IPS-15b (cell line): ENCODE data around the gene TCN1.
"Not testable (repeated sequence)": the region's sequence is repeated elsewhere in the genome, so short reads cannot be mapped to it uniquely, and the experiment has no call there.

ENCODE experiments used
- H3K27me3 ChIP-seq: one replicate; pipeline ENCODE4 v1.6.1; 2013; ENCODE audit warnings: low read length; ENCODE audit not compliant: control insufficient read depth, insufficient read depth
- H3K36me3 ChIP-seq: one replicate; pipeline ENCODE4 v1.6.1; 2013; ENCODE audit warnings: low read length; ENCODE audit not compliant: control insufficient read depth, insufficient read depth
- H3K4me1 ChIP-seq: one replicate; pipeline ENCODE4 v1.6.1; 2013; ENCODE audit warnings: mild to moderate bottlenecking, low read length; ENCODE audit not compliant: control insufficient read depth, insufficient read depth
- H3K4me3 ChIP-seq: one replicate; pipeline ENCODE4 v1.5.1; 2013; ENCODE audit warnings: low read depth, low read length
- H3K9ac ChIP-seq: one replicate; pipeline ENCODE4 v1.6.1; 2013; ENCODE audit warnings: low read depth, mild to moderate bottlenecking, low read length
- H3K9me3 ChIP-seq: one replicate; pipeline ENCODE4 v1.6.1; 2013; ENCODE audit warnings: mild to moderate bottlenecking, low read length; ENCODE audit not compliant: control insufficient read depth, insufficient read depth

TCN1 gene

GRCh38 chr11:59866397-59866796 lies at the start of gene TCN1:
TCN1 (minus strand) TSS chr11:59866487; CDS start chr11:59866470, 17 bp downstream.
- Histone ChIP-seq H3K4me3 (no peak within 1 kb of the TSS), H3K4me1 (no peaks in the 10 kb centered on the region), H3K9ac (no peak within 1 kb of the TSS), H3K27me3 (no peaks in the 10 kb centered on the region), H3K9me3 (no peaks in the 10 kb centered on the region), H3K36me3 (no peaks in the 10 kb centered on the region)

GRCh38 chr11:59903569-59903968 lies 37.3 kb upstream of the TCN1 start:
- not testable (repeated sequence) for H3K9me3 ChIP-seq, H3K27me3 ChIP-seq, H3K4me3 ChIP-seq, H3K9ac ChIP-seq, H3K4me1 ChIP-seq, H3K36me3 ChIP-seq

GRCh38 chr11:59901306-59901705 lies 35.0 kb upstream of the TCN1 start:
- no peak overlapping the region for H3K4me3 ChIP-seq
- H3K9ac ChIP-seq: no peak overlapping the region
- H3K36me3 ChIP-seq: no peaks in the 10 kb centered on the region
- H3K9me3 ChIP-seq: no peaks in the 10 kb centered on the region
- no peaks in the 10 kb centered on the region for H3K4me1 ChIP-seq
- no peaks in the 10 kb centered on the region for H3K27me3 ChIP-seq

- Histone ChIP-seq H3K9ac (no peak overlapping the region), H3K4me3 (no peak overlapping the region), H3K4me1 (no peaks in the 10 kb centered on the region), H3K9me3 (no peaks in the 10 kb centered on the region), H3K27me3 (no peaks in the 10 kb centered on the region), H3K36me3 (no peaks in the 10 kb centered on the region)
Observed at GRCh38 chr11:59900366-59901126, 34.3 kb upstream of the TCN1 start.

GRCh38 chr11:59899532-59899931 lies 33.2 kb upstream of the TCN1 start:
- no peaks in the 10 kb centered on the region for H3K27me3 ChIP-seq
- no peaks in the 10 kb centered on the region for H3K9me3 ChIP-seq
- peak overlapping the region; percentile 12 for H3K9ac ChIP-seq
- H3K4me3 ChIP-seq: no peak overlapping the region
- H3K4me1 ChIP-seq: no peaks in the 10 kb centered on the region
- no peaks in the 10 kb centered on the region for H3K36me3 ChIP-seq

GRCh38 chr11:59898650-59899049 lies 32.4 kb upstream of the TCN1 start:
- Histone ChIP-seq H3K9me3 (no peaks in the 10 kb centered on the region), H3K9ac (no peak overlapping the region), H3K27me3 (no peaks in the 10 kb centered on the region)

GRCh38 chr11:59898046-59898445 lies 31.8 kb upstream of the TCN1 start:
- no peaks in the 10 kb centered on the region for H3K27me3 ChIP-seq
- H3K4me3 ChIP-seq: no peak overlapping the region
- no peak overlapping the region for H3K9ac ChIP-seq
- no peaks in the 10 kb centered on the region for H3K36me3 ChIP-seq
- H3K9me3 ChIP-seq: no peaks in the 10 kb centered on the region
- H3K4me1 ChIP-seq: no peaks in the 10 kb centered on the region

More at GRCh38 chr11:59898650-59899049, 32.4 kb upstream of the TCN1 start:
- Histone ChIP-seq H3K36me3 (no peaks in the 10 kb centered on the region), H3K4me3 (no peak overlapping the region), H3K4me1 (no peaks in the 10 kb centered on the region)

GRCh38 chr11:59894616-59895015 lies 28.3 kb upstream of the TCN1 start:
- Histone ChIP-seq H3K4me1 (peaks cover 10% of the 10 kb centered on the region), H3K9ac (no peak overlapping the region), H3K4me3 (no peak overlapping the region), H3K9me3 (no peaks in the 10 kb centered on the region), H3K36me3 (no peaks in the 10 kb centered on the region), H3K27me3 (no peaks in the 10 kb centered on the region)

GRCh38 chr11:59891781-59892181 lies 25.5 kb upstream of the TCN1 start:
- no peak overlapping the region for H3K4me3 ChIP-seq
- H3K27me3 ChIP-seq: no peaks in the 10 kb centered on the region
- no peaks in the 10 kb centered on the region for H3K9me3 ChIP-seq
- H3K4me1 ChIP-seq: peaks cover 10% of the 10 kb centered on the region
- H3K9ac ChIP-seq: peak overlapping the region; percentile 57
- H3K36me3 ChIP-seq: no peaks in the 10 kb centered on the region

GRCh38 chr11:59887156-59887555 lies 20.9 kb upstream of the TCN1 start:
- not testable (repeated sequence) for H3K4me3 ChIP-seq, H3K4me1 ChIP-seq, H3K9me3 ChIP-seq, H3K27me3 ChIP-seq, H3K36me3 ChIP-seq, H3K9ac ChIP-seq

GRCh38 chr11:59883597-59883996 lies 17.3 kb upstream of the TCN1 start:
- no peaks in the 10 kb centered on the region for H3K4me1 ChIP-seq
- H3K4me3 ChIP-seq: no peak overlapping the region
- no peaks in the 10 kb centered on the region for H3K36me3 ChIP-seq
- no peak overlapping the region for H3K9ac ChIP-seq
- no peaks in the 10 kb centered on the region for H3K9me3 ChIP-seq
- H3K27me3 ChIP-seq: no peaks in the 10 kb centered on the region

- Histone ChIP-seq H3K9me3 (no peaks in the 10 kb centered on the region), H3K4me1 (peaks cover 5% of the 10 kb centered on the region), H3K4me3 (no peak overlapping the region), H3K9ac (no peak overlapping the region), H3K27me3 (no peaks in the 10 kb centered on the region), H3K36me3 (no peaks in the 10 kb centered on the region)
Observed at GRCh38 chr11:59879567-59879966, 13.3 kb upstream of the TCN1 start.
